Neural cell (in vitro differentiated cells): ENCODE data around the gene NOTUM. TPM values are rescaled to one million over a fixed set of nuclear protein-coding genes. Genes with fewer than 3 reads are reported as not detected.

ENCODE experiments used
- H2AFZ ChIP-seq: fragments of 200-600, 300-800 bp; sonication (generic), shearing (Covaris generic); 2 replicates; pipeline ENCODE4 v1.6.0; 2014; ENCODE audit warnings: low read depth, mild to moderate bottlenecking, antibody characterized with exemption, low read length, moderate library complexity
- H3F3A ChIP-seq: fragments of 200-600 bp; shearing (Covaris generic); 2 replicates; pipeline ENCODE4 v1.6.1; 2016; ENCODE audit warnings: mild to moderate bottlenecking, moderate library complexity, mixed read lengths, antibody characterized with exemption, low read length; ENCODE audit not compliant: insufficient read depth, poor library complexity, severe bottlenecking
- H3K27ac ChIP-seq: fragments of 200-600, 300-800 bp; sonication (generic), shearing (Covaris generic); 2 replicates; pipeline ENCODE4 v1.5.1; 2014; ENCODE audit warnings: mild to moderate bottlenecking, low read length, moderate library complexity
- H3K27me3 ChIP-seq: fragments of 300-800, 200-600 bp; sonication (generic), shearing (Covaris generic); 2 replicates; pipeline ENCODE4 v1.6.0; 2014; ENCODE audit warnings: mild to moderate bottlenecking, low read depth, low read length, moderate library complexity; ENCODE audit not compliant: insufficient read depth
- H3K36me3 ChIP-seq: fragments of 300-800, 200-600 bp; sonication (generic), shearing (Covaris generic); 2 replicates; pipeline ENCODE4 v1.5.1; 2014; ENCODE audit warnings: mild to moderate bottlenecking, antibody characterized with exemption, low read length, moderate library complexity; ENCODE audit not compliant: insufficient read depth
- H3K4me2 ChIP-seq: fragments of 300-800, 200-600 bp; sonication (generic), shearing (Covaris generic); 2 replicates; pipeline ENCODE4 v1.6.0; 2014; ENCODE audit warnings: mild to moderate bottlenecking, low read length
- H3K4me3 ChIP-seq: fragments of 300-800, 200-600 bp; sonication (generic), shearing (Covaris generic); 2 replicates; pipeline ENCODE4 v1.5.1; 2014; ENCODE audit warnings: mild to moderate bottlenecking, low read length, moderate library complexity
- H3K79me2 ChIP-seq: fragments of 200-600 bp; shearing (Covaris generic); replicated peaks from 2 replicates; pipeline ENCODE4 v1.6.0; 2014; ENCODE audit warnings: mild to moderate bottlenecking, low read length, moderate library complexity; ENCODE audit not compliant: insufficient read depth
- H3K9ac ChIP-seq: fragments of 300-800, 200-600 bp; sonication (generic), shearing (Covaris generic); 2 replicates; pipeline ENCODE4 v1.6.1; 2016; ENCODE audit warnings: mild to moderate bottlenecking, low read length, mixed read lengths
- H3K9me2 ChIP-seq: fragments of 200-600 bp; shearing (Covaris generic); 2 replicates; pipeline ENCODE4 v1.6.1; 2016; ENCODE audit warnings: mild to moderate bottlenecking, low read length, mixed read lengths; ENCODE audit not compliant: insufficient read depth
- H3K9me3 ChIP-seq: fragments of 200-600, 300-800 bp; sonication (generic), shearing (Covaris generic); 2 replicates; pipeline ENCODE4 v1.6.1; 2016; ENCODE audit warnings: mild to moderate bottlenecking, mixed run types, low read length, moderate library complexity, mixed read lengths
- H4K20me1 ChIP-seq: fragments of 200-600 bp; shearing (Covaris generic); 2 replicates; pipeline ENCODE4 v1.6.1; 2016; ENCODE audit warnings: mild to moderate bottlenecking, mixed run types; ENCODE audit not compliant: insufficient read depth
- CTCF ChIP-seq: fragments of 450-650 bp; IDR thresholded peaks from 2 replicates; pipeline ENCODE4 v1.5.1; 2014; ENCODE audit warnings: antibody characterized with exemption, mild to moderate bottlenecking, moderate library complexity; ENCODE audit not compliant: poor library complexity, severe bottlenecking
- EP300 ChIP-seq: fragments of 450-650 bp; conservative IDR thresholded peaks from 2 replicates; pipeline ENCODE4 v1.6.1; 2014; ENCODE audit warnings: antibody characterized with exemption, mild to moderate bottlenecking, moderate library complexity; ENCODE audit not compliant: poor library complexity, severe bottlenecking
- EZH2 ChIP-seq: fragments of 200-600, 300-800 bp; shearing (Covaris generic), sonication (generic); IDR thresholded peaks from 2 replicates; pipeline ENCODE4 v1.6.1; 2014; ENCODE audit warnings: antibody characterized with exemption, low read length, borderline replicate concordance, mild to moderate bottlenecking; ENCODE audit not compliant: insufficient read depth, poor library complexity, severe bottlenecking
- MXI1 ChIP-seq: fragments of 450-650 bp; conservative IDR thresholded peaks from 2 replicates; pipeline ENCODE4 v1.6.1; 2014; ENCODE audit warnings: antibody characterized with exemption, mild to moderate bottlenecking; ENCODE audit not compliant: poor library complexity, severe bottlenecking
- POLR2AphosphoS5 ChIP-seq: IDR thresholded peaks from 2 replicates; pipeline ENCODE4 v1.6.1; 2012
- RAD21 ChIP-seq: fragments of 450-650 bp; conservative IDR thresholded peaks from 2 replicates; pipeline ENCODE4 v1.6.1; 2014; ENCODE audit warnings: antibody characterized with exemption, mild to moderate bottlenecking, moderate library complexity
- REST ChIP-seq: IDR thresholded peaks from 2 replicates; pipeline ENCODE4 v1.6.1; 2012; ENCODE audit warnings: borderline replicate concordance
- SMC3 ChIP-seq: fragments of 450-650 bp; conservative IDR thresholded peaks from 2 replicates; pipeline ENCODE4 v1.6.1; 2014; ENCODE audit warnings: antibody characterized with exemption, mild to moderate bottlenecking, moderate library complexity; ENCODE audit not compliant: poor library complexity
- TAF1 ChIP-seq: IDR thresholded peaks from 2 replicates; pipeline ENCODE4 v1.6.1; 2012; ENCODE audit warnings: low read depth
- polyA plus RNA-seq: library from polyadenylated mRNA; depleted of rRNA; stranded (reverse); fragments of >200 nt; gene quantifications from 2 replicates; pipeline ENCODE4 v1.2.3, GENCODE V29; 2014

Gene NOTUM
- polyA plus RNA-seq, 1 donor from 2014 or later = not detected

GRCh38 chr17:81904600-81905423, 56.2 kb downstream of the NOTUM start:
- H3K79me2 ChIP-seq = no peaks in the 10 kb centered on the region
- no peaks in the 10 kb centered on the region for H3K36me3 ChIP-seq
- no peak overlapping the region for H3K27ac ChIP-seq
- H4K20me1 ChIP-seq = no peaks in the 10 kb centered on the region
- H3F3A ChIP-seq = no peaks in the 10 kb centered on the region
- H3K27me3 ChIP-seq = peaks cover 19% of the 10 kb centered on the region
- H3K4me3 ChIP-seq = no peak overlapping the region
- no peaks in the 10 kb centered on the region for H3K9me2 ChIP-seq
- TF ChIP-seq MXI1 (no peak), POLR2AphosphoS5 (no peak), CTCF (no peak), SMC3 (no peak), EZH2 (no peak), REST (no peak), EP300 (no peak), RAD21 (no peak), TAF1 (no peak)
- no peaks in the 10 kb centered on the region for H3K9me3 ChIP-seq
- H3K4me2 ChIP-seq = no peak overlapping the region
- no peak overlapping the region for H3K9ac ChIP-seq
- no peak overlapping the region for H2AFZ ChIP-seq

- H3K27me3 ChIP-seq = peaks cover 19% of the 10 kb centered on the region
- no peak overlapping the region for H3K27ac ChIP-seq
- H3K9ac ChIP-seq = no peak overlapping the region
- TF ChIP-seq EZH2 (no peak), MXI1 (no peak), EP300 (no peak)
- H3K4me3 ChIP-seq = no peak overlapping the region
- H3K9me3 ChIP-seq = no peaks in the 10 kb centered on the region
- no peaks in the 10 kb centered on the region for H3F3A ChIP-seq
- H4K20me1 ChIP-seq = no peaks in the 10 kb centered on the region
- no peaks in the 10 kb centered on the region for H3K36me3 ChIP-seq
- no peak overlapping the region for H2AFZ ChIP-seq
- H3K9me2 ChIP-seq = no peaks in the 10 kb centered on the region
- no peak overlapping the region for H3K4me2 ChIP-seq
- no peaks in the 10 kb centered on the region for H3K79me2 ChIP-seq
Measured at GRCh38 chr17:81903896-81904599, 56.9 kb downstream of the NOTUM start.
